ENCODE data around the gene FXYD2. TPM values are rescaled to one million over a fixed set of nuclear protein-coding genes. Genes with fewer than 3 reads are reported as not detected.

Gene FXYD2
- total and polyA plus RNA-seq, 2 of the 8 experiments (the other 6 are each of a cell fraction or from before 2014, with no cell fraction given) = 0.89 to 1.1 TPM

DNA sequence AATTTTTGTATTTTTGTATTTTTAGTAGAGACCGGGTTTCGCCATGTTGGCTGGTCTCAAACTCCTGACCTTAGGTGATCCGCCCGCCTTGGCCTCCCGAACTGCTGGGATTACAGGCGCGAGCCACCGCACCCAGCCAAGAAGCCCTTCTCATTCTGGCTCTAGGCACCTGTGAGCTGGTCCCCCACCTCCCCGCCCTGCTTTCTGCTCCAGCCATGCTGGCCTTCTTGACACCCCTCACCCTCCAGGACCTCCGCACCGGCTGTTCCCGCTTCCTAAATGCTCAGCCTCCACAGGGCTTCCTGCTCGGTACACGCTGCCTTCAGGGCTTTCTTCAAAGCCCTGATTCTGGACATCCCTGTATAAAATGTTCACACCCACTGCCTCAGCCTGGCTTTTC lies 5.5 kb upstream of the FXYD2 start:
- Histone ChIP-seq H3K36me3 (ENCODE audit: control insufficient read depth in 2 of 4, insufficient read depth in 4 of 4, low read length in 3 of 4) (no peaks in the 10 kb centered on the region), H4K20me1 (replicated peaks in 1 of 2; ENCODE audit: control insufficient read depth in 1 of 2, insufficient read depth in 2 of 2, low read length in 2 of 2) (no peaks in the 10 kb centered on the region), H2BK20ac (ENCODE audit: low read length) (no peak overlapping the region), H3K23ac (ENCODE audit: insufficient read length) (no peak overlapping the region), H4K91ac (replicated peaks; ENCODE audit: insufficient read length, low read length) (no peak overlapping the region), H2BK12ac (ENCODE audit: low read depth, low read length) (no peak overlapping the region; the same call in 1 of the 2 replicates), H3K4ac (replicated peaks; ENCODE audit: insufficient read length, low read depth, low read length) (no peak overlapping the region), H3K4me3 (ENCODE audit: extremely low read depth in 1 of 4, insufficient read depth in 2 of 4, low read depth in 3 of 4, low read length in 4 of 4) (no peak overlapping the region), H3K4me1 (replicated peaks in 1 of 4; ENCODE audit: control insufficient read depth in 3 of 4, insufficient read depth in 4 of 4, low read length in 3 of 4) (peaks cover 0 to 6% (median 1%) of the 10 kb centered on the region in 4 experiments; a peak in 3 of 7 replicates), H2BK15ac (ENCODE audit: low read length) (no peak overlapping the region), H4K5ac (ENCODE audit: insufficient read length, low read depth, low read length) (no peak overlapping the region), H3K27ac (ENCODE audit: low read depth, low read length) (no peak overlapping the region), H3K9me3 (ENCODE audit: insufficient read depth in 2 of 2, low read depth in 1 of 2, low read length in 1 of 2) (no peaks in the 10 kb centered on the region), H2BK120ac (replicated peaks; ENCODE audit: low read depth, low read length) (no peak overlapping the region), H3K18ac (ENCODE audit: extremely low read depth, low read length) (no peak overlapping the region), H3K27me3 (replicated peaks in 1 of 4; ENCODE audit: control insufficient read depth in 3 of 4, extremely low read depth in 1 of 4, insufficient read depth in 3 of 4, low read length in 3 of 4) (no peaks in the 10 kb centered on the region; a peak in 1 of 7 replicates), H3K79me2 (ENCODE audit: control insufficient read depth in 1 of 2, insufficient read depth in 2 of 2, low read length in 2 of 2) (no peaks in the 10 kb centered on the region), H2AFZ (ENCODE audit: low read length) (no peak overlapping the region), H2AK5ac (ENCODE audit: low read depth, low read length) (no peak overlapping the region), H3K9ac (replicated peaks in 1 of 4; ENCODE audit: extremely low read depth in 1 of 4, low read depth in 3 of 4, low read length in 3 of 4) (no peak overlapping the region), H3K4me2 (ENCODE audit: insufficient read depth in 1 of 2, low read depth in 2 of 2, low read length in 2 of 2) (no peak overlapping the region), H3K23me2 (ENCODE audit: low read depth, low read length) (no peaks in the 10 kb centered on the region), H3K79me1 (ENCODE audit: low read depth, low read length) (no peaks in the 10 kb centered on the region), H3K56ac (replicated peaks; ENCODE audit: insufficient read length, low read depth, low read length) (no peak overlapping the region), H4K8ac (ENCODE audit: extremely low read depth, insufficient read depth, low read length) (no peak overlapping the region), H3K14ac (ENCODE audit: insufficient read length) (no peak overlapping the region), H2BK5ac (ENCODE audit: low read depth, low read length) (no peak overlapping the region)
- POLR2A ChIA-PET (ENCODE audit: partially characterized antibody) = no interaction called here
- TF ChIP-seq MAFK (IDR thresholded peaks at IDR 0.05; ENCODE audit: low read depth, low read length) (no peak), POU5F1 (IDR thresholded peaks at IDR 0.05; ENCODE audit: low read depth, low read length) (no peak), SIN3A (conservative IDR thresholded peaks at IDR 0.05 in 1 of 2, IDR thresholded peaks at IDR 0.05 in 1 of 2; ENCODE audit: low read depth in 1 of 2, low read length in 2 of 2) (no peak), BRCA1 (IDR thresholded peaks at IDR 0.05; ENCODE audit: low read depth, low read length) (no peak), EZH2 (IDR thresholded peaks at IDR 0.05; ENCODE audit: low read depth, low read length, severe bottlenecking) (no peak), TBP (IDR thresholded peaks at IDR 0.05; ENCODE audit: low read depth, low read length) (no peak), KDM5A (IDR thresholded peaks at IDR 0.05; ENCODE audit: low read length) (no peak), GTF2F1 (IDR thresholded peaks at IDR 0.05; ENCODE audit: borderline replicate concordance, low read depth, low read length) (no peak), SP2 (IDR thresholded peaks at IDR 0.05; ENCODE audit: low read length) (no peak)
- no peak for FAIRE-seq
- DNase-seq (ENCODE audit: low read depth in 1 of 2, low spot score in 2 of 2) = no peak
- CTCF ChIA-PET (ENCODE audit: partially characterized antibody) = interaction anchor here (1.1 to 11.9 kb wide), 5 partner anchors 11 to 117 kb away, joined by 3 to 91 read pairs (median 8); no protein-coding TSS in a partner anchor
- 84% methylated on average over 9 of the region's 14 CpGs; no CpG with 5 or more reads in 1 of the 2 experiments for WGBS, 2 experiments (ENCODE audit: extremely low coverage in 1 of 2, insufficient coverage in 1 of 2, insufficient read length in 1 of 2, insufficient replicate concordance in 2 of 2, low coverage in 1 of 2, low lambda C conversion rate in 2 of 2, missing lambda C conversion rate in 1 of 2)
